Measurements from ENCODE around the gene PRPF4.
"Not testable (repeated sequence)": the region's sequence is repeated elsewhere in the genome, so short reads cannot be mapped to it uniquely, and the experiment has no call there.

Gene PRPF4

GRCh38 chr9:113267911-113268566 is 7.4 kb upstream of the PRPF4 start:
- in situ Hi-C loops (cut with MboI; ENCODE audit: low sequenced_read_pairs), result no loop called here

- in situ Hi-C loops (cut with MboI; ENCODE audit: low sequenced_read_pairs), result no loop called here
These were observed 6.1 kb upstream of the PRPF4 start for GRCh38 chr9:113269355-113269754.

- in situ Hi-C loops (cut with MboI; ENCODE audit: low sequenced_read_pairs), result no loop called here
These were observed 5.6 kb upstream of the PRPF4 start for GRCh38 chr9:113269871-113270270.

- in situ Hi-C loops (cut with MboI; ENCODE audit: low sequenced_read_pairs), result no loop called here
These were observed 843 bp upstream of the PRPF4 start for GRCh38 chr9:113274474-113275156.

GRCh38 chr9:113278840-113279239 is 3.4 kb downstream of the PRPF4 start:
- in situ Hi-C loops (cut with MboI; ENCODE audit: low sequenced_read_pairs), result no loop called here

GRCh38 chr9:113281356-113281755 is 5.9 kb downstream of the PRPF4 start:
- in situ Hi-C loops (cut with MboI; ENCODE audit: low sequenced_read_pairs), result no loop called here

GRCh38 chr9:113289091-113289490 is 13.6 kb downstream of the PRPF4 start:
- in situ Hi-C loops (cut with MboI; ENCODE audit: low sequenced_read_pairs), result no loop called here

- in situ Hi-C loops (cut with MboI; ENCODE audit: low sequenced_read_pairs), result no loop called here
These were observed 14.7 kb downstream of the PRPF4 start for GRCh38 chr9:113290052-113290607.

- in situ Hi-C loops (cut with MboI; ENCODE audit: low sequenced_read_pairs), result no loop called here
These were observed 17.9 kb downstream of the PRPF4 start for GRCh38 chr9:113293285-113293878.

- in situ Hi-C loops (cut with MboI; ENCODE audit: low sequenced_read_pairs), result not testable (repeated sequence)
These were observed 20.8 kb downstream of the PRPF4 start for GRCh38 chr9:113296247-113296646.

GRCh38 chr9:113296796-113297558 is 21.5 kb downstream of the PRPF4 start:
- in situ Hi-C loops (cut with MboI; ENCODE audit: low sequenced_read_pairs), result no loop called here

GRCh38 chr9:113298311-113298710 is 22.9 kb downstream of the PRPF4 start:
- in situ Hi-C loops (cut with MboI; ENCODE audit: low sequenced_read_pairs), result no loop called here

GRCh38 chr9:113298924-113299770 is 23.7 kb downstream of the PRPF4 start:
- in situ Hi-C loops (cut with MboI; ENCODE audit: low sequenced_read_pairs), result no loop called here

GRCh38 chr9:113299800-113300292 is 24.4 kb downstream of the PRPF4 start:
- in situ Hi-C loops (cut with MboI; ENCODE audit: low sequenced_read_pairs), result loop anchor here (25.0 kb wide), 1 partner anchor 362 kb away; no protein-coding TSS in a partner anchor

- in situ Hi-C loops (cut with MboI; ENCODE audit: low sequenced_read_pairs), result loop anchor here (25.0 kb wide), 1 partner anchor 361 kb away; no protein-coding TSS in a partner anchor
These were observed 26.1 kb downstream of the PRPF4 start for GRCh38 chr9:113301548-113301947.

GRCh38 chr9:113302792-113303418 is 27.4 kb downstream of the PRPF4 start, which contains the start of gene RNF183:
TSS of gene RNF183 (minus strand) at chr9:113303376. CDS start at chr9:113298184, 5,192 bp downstream.
- in situ Hi-C loops (cut with MboI; ENCODE audit: low sequenced_read_pairs), result loop anchor here (25.0 kb wide), 1 partner anchor 359 kb away; no protein-coding TSS in a partner anchor

GRCh38 chr9:113306566-113306965 is 31.1 kb downstream of the PRPF4 start:
- in situ Hi-C loops (cut with MboI; ENCODE audit: low sequenced_read_pairs), result loop anchor here (25.0 kb wide), 1 partner anchor 356 kb away; no protein-coding TSS in a partner anchor

GRCh38 chr9:113307396-113307975 is 32.0 kb downstream of the PRPF4 start:
- in situ Hi-C loops (cut with MboI; ENCODE audit: low sequenced_read_pairs), result loop anchor here (25.0 kb wide), 1 partner anchor 355 kb away; no protein-coding TSS in a partner anchor

Data from HL-60/S4 treated with phorbol 12-myristate 13-acetate at 8.2 ng/mL for 4 days and 3 days (cell line).